C4-2B (cell line): ENCODE measurements around the gene STRA6.

Source experiments
- ZFX ChIP-seq: fragments of 450-650 bp; IDR thresholded peaks from 2 replicates; pipeline ENCODE4 v1.6.1; 2017
- TF ChIP-seq, protein P1 (sequence below): fragments of 450-650 bp; conservative IDR thresholded peaks from 2 replicates; pipeline ENCODE4 v1.5.1; 2017; ENCODE audit warnings: mild to moderate bottlenecking

DNA sequence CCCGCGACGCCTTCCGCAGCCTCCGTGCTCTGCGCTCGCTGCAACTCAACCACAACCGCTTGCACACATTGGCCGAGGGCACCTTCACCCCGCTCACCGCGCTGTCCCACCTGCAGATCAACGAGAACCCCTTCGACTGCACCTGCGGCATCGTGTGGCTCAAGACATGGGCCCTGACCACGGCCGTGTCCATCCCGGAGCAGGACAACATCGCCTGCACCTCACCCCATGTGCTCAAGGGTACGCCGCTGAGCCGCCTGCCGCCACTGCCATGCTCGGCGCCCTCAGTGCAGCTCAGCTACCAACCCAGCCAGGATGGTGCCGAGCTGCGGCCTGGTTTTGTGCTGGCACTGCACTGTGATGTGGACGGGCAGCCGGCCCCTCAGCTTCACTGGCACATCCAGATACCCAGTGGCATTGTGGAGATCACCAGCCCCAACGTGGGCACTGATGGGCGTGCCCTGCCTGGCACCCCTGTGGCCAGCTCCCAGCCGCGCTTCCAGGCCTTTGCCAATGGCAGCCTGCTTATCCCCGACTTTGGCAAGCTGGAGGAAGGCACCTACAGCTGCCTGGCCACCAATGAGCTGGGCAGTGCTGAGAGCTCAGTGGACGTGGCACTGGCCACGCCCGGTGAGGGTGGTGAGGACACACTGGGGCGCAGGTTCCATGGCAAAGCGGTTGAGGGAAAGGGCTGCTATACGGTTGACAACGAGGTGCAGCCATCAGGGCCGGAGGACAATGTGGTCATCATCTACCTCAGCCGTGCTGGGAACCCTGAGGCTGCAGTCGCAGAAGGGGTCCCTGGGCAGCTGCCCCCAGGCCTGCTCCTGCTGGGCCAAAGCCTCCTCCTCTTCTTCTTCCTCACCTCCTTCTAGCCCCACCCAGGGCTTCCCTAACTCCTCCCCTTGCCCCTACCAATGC, 27.1 kb downstream of the STRA6 start:
- TF ChIP-seq, protein P1, sequence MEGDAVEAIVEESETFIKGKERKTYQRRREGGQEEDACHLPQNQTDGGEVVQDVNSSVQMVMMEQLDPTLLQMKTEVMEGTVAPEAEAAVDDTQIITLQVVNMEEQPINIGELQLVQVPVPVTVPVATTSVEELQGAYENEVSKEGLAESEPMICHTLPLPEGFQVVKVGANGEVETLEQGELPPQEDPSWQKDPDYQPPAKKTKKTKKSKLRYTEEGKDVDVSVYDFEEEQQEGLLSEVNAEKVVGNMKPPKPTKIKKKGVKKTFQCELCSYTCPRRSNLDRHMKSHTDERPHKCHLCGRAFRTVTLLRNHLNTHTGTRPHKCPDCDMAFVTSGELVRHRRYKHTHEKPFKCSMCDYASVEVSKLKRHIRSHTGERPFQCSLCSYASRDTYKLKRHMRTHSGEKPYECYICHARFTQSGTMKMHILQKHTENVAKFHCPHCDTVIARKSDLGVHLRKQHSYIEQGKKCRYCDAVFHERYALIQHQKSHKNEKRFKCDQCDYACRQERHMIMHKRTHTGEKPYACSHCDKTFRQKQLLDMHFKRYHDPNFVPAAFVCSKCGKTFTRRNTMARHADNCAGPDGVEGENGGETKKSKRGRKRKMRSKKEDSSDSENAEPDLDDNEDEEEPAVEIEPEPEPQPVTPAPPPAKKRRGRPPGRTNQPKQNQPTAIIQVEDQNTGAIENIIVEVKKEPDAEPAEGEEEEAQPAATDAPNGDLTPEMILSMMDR = no peak
- TF ChIP-seq ZFX = no peak
